Astrocyte (in vitro differentiated cells and primary cell): ENCODE results near the gene RLN3. TPM values are rescaled to one million over a fixed set of nuclear protein-coding genes. Genes with fewer than 3 reads are reported as not detected.

Experiments used
- DNase-seq: peaks from one replicate; pipeline ENCODE4 v3.0.0-alpha.2; 2010; ENCODE audit warnings: low read depth
- FAIRE-seq: peaks from 2 replicates; lab custom pipeline; 2011; peaks lifted over from hg19 to GRCh38; lab: Jason Lieb, UNC
- H2AFZ ChIP-seq: 2 replicates; pipeline ENCODE4 v1.6.0; 2012; ENCODE audit warnings: low read depth, low read length, inconsistent platforms
- H3K27ac ChIP-seq: 2 replicates; pipeline ENCODE4 v1.5.1; 2011; ENCODE audit warnings: low read depth, low read length, inconsistent platforms
- H3K27me3 ChIP-seq: 2 replicates; pipeline ENCODE4 v1.6.0; 2011; ENCODE audit warnings: low read length, inconsistent platforms; ENCODE audit not compliant: insufficient read depth
- H3K36me3 ChIP-seq: 2 replicates; pipeline ENCODE4 v1.5.1; 2011; ENCODE audit warnings: low read length, inconsistent platforms; ENCODE audit not compliant: insufficient read depth
- H3K4me1 ChIP-seq: 2 replicates; pipeline ENCODE4 v1.5.1; 2011; ENCODE audit warnings: low read length, inconsistent platforms; ENCODE audit not compliant: insufficient read depth
- H3K4me2 ChIP-seq: 2 replicates; pipeline ENCODE4 v1.6.0; 2012; ENCODE audit warnings: low read length, inconsistent platforms
- H3K4me3 ChIP-seq: 2 replicates; pipeline ENCODE4 v1.5.1; 2011; ENCODE audit warnings: low read depth, mild to moderate bottlenecking, low read length, inconsistent platforms; ENCODE audit not compliant: insufficient read depth
- H3K79me2 ChIP-seq: 2 replicates; pipeline ENCODE4 v1.6.0; 2012; ENCODE audit warnings: mild to moderate bottlenecking, low read length, inconsistent platforms; ENCODE audit not compliant: insufficient read depth
- H3K9ac ChIP-seq: 2 replicates; pipeline ENCODE4 v1.6.0; 2012; ENCODE audit warnings: mild to moderate bottlenecking, low read length, inconsistent platforms
- H3K9me3 ChIP-seq: 2 replicates; pipeline ENCODE4 v1.5.1; 2012; ENCODE audit warnings: low read depth, mild to moderate bottlenecking, low read length, inconsistent platforms; ENCODE audit not compliant: insufficient read depth
- H4K20me1 ChIP-seq: 2 replicates; pipeline ENCODE4 v1.6.0; 2012; ENCODE audit warnings: low read length, inconsistent platforms; ENCODE audit not compliant: insufficient read depth
- H3K27ac Mint-ChIP-seq: one replicate; pipeline ENCODE4 v1.8.0; 2021; ENCODE audit warnings: mild to moderate bottlenecking, mixed read lengths; ENCODE audit not compliant: unreplicated experiment
- H3K27me3 Mint-ChIP-seq: one replicate; pipeline ENCODE4 v1.8.0; 2021; ENCODE audit warnings: low read depth, mixed read lengths; ENCODE audit not compliant: unreplicated experiment
- H3K36me3 Mint-ChIP-seq: one replicate; pipeline ENCODE4 v1.8.0; 2021; ENCODE audit warnings: low read depth, mixed read lengths; ENCODE audit not compliant: unreplicated experiment
- H3K4me1 Mint-ChIP-seq: one replicate; pipeline ENCODE4 v1.8.0; 2021; ENCODE audit warnings: low read depth, mixed read lengths; ENCODE audit not compliant: unreplicated experiment
- H3K4me3 Mint-ChIP-seq: one replicate; pipeline ENCODE4 v1.8.0; 2021; ENCODE audit warnings: mild to moderate bottlenecking, moderate library complexity, mixed read lengths; ENCODE audit not compliant: unreplicated experiment
- H3K9me3 Mint-ChIP-seq: one replicate; pipeline ENCODE4 v1.8.0; 2021; ENCODE audit warnings: mild to moderate bottlenecking, mixed read lengths; ENCODE audit not compliant: unreplicated experiment
- CTCF ChIP-seq: IDR thresholded peaks from 2 replicates; pipeline ENCODE4 v1.5.1; 2011; ENCODE audit warnings: low read depth, mild to moderate bottlenecking, inconsistent platforms, low read length, moderate library complexity; ENCODE audit not compliant: insufficient read depth
- EZH2 ChIP-seq: IDR thresholded peaks from 2 replicates; pipeline ENCODE4 v1.6.1; 2012; ENCODE audit warnings: mild to moderate bottlenecking, low read length, inconsistent platforms; ENCODE audit not compliant: insufficient read depth
- total RNA-seq: library from RNA; stranded (reverse); gene quantifications from 2 replicates; pipeline ENCODE4 v1.2.1, GENCODE V29; 2021

Gene RLN3
- total RNA-seq, 1 donor from 2014 or later, result not detected

GRCh38 chr19:13995017-13995728 is 32.8 kb upstream of the RLN3 start:
- Histone ChIP-seq H2AFZ (no peak overlapping the region), H3K9me3 (peaks cover 9% of the 10 kb centered on the region), H4K20me1 (peaks cover 17% of the 10 kb centered on the region), H3K27me3 (no peaks in the 10 kb centered on the region), H3K36me3 (no peaks in the 10 kb centered on the region), H3K27ac (no peak overlapping the region), H3K9ac (no peak overlapping the region), H3K79me2 (peaks cover 14% of the 10 kb centered on the region), H3K4me3 (no peak overlapping the region), H3K4me1 (no peaks in the 10 kb centered on the region), H3K4me2 (no peak overlapping the region)
- no peak overlapping the region for H3K27ac Mint-ChIP-seq
- H3K4me1 Mint-ChIP-seq, result no peaks in the 10 kb centered on the region
- H3K36me3 Mint-ChIP-seq, result peaks cover 28% of the 10 kb centered on the region
- no peaks in the 10 kb centered on the region for H3K9me3 Mint-ChIP-seq
- no peak for FAIRE-seq
- no peaks in the 10 kb centered on the region for H3K27me3 Mint-ChIP-seq
- DNase-seq, result no peak
- H3K4me3 Mint-ChIP-seq, result no peak overlapping the region
- TF ChIP-seq CTCF (no peak), EZH2 (no peak)

GRCh38 chr19:13995878-13996765 is 31.8 kb upstream of the RLN3 start:
- H3K9ac ChIP-seq, result no peak overlapping the region
- H3K4me2 ChIP-seq, result no peak overlapping the region
- H2AFZ ChIP-seq, result no peak overlapping the region
- Mint-ChIP-seq H3K27me3 (no peaks in the 10 kb centered on the region), H3K4me1 (no peaks in the 10 kb centered on the region), H3K9me3 (no peaks in the 10 kb centered on the region), H3K36me3 (peaks cover 26% of the 10 kb centered on the region), H3K4me3 (no peak overlapping the region), H3K27ac (no peak overlapping the region)
- peaks cover 9% of the 10 kb centered on the region for H3K9me3 ChIP-seq
- H3K27me3 ChIP-seq, result no peaks in the 10 kb centered on the region
- no peak for TF ChIP-seq EZH2
- TF ChIP-seq CTCF, result no peak
- no peak for DNase-seq
- H3K27ac ChIP-seq, result no peak overlapping the region
- peaks cover 14% of the 10 kb centered on the region for H3K79me2 ChIP-seq
- no peak overlapping the region for H3K4me3 ChIP-seq
- H4K20me1 ChIP-seq, result peaks cover 21% of the 10 kb centered on the region
- no peak for FAIRE-seq
- H3K4me1 ChIP-seq, result no peaks in the 10 kb centered on the region
- H3K36me3 ChIP-seq, result no peaks in the 10 kb centered on the region
